RCC 7860 (cell line): Measurements from ENCODE around the gene STEAP1B.
"Not testable (repeated sequence)": the region's sequence is repeated elsewhere in the genome, so short reads cannot be mapped to it uniquely, and the experiment has no call there.

Experiments
- DNase-seq: peaks from one replicate; pipeline ENCODE4 v3.0.0-alpha.2; 2015; ENCODE audit warnings: low spot score
- FAIRE-seq: peaks from 2 replicates; lab custom pipeline; 2012; peaks lifted over from hg19 to GRCh38; lab: Jason Lieb, UNC

The STEAP1B gene

DNA sequence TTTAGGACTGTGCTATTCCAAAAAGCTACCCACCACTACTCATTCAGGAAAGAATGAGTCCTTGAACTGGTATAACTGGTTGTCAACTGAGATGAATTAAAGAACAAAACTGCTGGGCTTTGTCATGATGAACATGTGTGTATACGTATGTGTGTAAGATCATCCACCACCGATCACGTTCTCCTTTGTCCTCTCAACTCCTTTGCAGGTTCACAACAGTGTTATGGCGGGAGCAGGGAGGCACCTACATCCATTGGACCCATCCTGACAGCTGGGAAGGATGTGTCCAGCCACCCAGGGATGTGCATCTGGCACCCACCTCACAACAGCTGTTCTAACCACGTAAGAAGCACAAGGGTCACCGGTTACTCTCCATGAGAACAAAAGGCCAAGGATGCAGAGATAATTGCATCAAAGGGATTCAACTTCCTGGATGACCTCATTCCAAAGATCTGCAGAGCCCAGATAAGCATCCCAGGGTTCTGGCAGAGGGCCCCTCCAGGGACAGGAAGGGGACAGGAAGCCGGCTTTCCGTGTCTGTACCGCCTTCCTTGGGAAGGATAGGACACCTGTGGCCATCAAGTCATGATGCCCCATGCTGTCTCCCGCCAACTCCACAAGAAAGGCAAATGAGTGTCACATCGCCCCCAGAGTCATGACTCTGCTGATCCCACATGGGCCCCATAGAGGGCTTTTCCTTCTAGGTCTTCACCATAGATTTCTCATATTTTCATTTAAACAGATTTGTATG lies 66.1 kb downstream of the STEAP1B start:
- FAIRE-seq: no peak

DNA sequence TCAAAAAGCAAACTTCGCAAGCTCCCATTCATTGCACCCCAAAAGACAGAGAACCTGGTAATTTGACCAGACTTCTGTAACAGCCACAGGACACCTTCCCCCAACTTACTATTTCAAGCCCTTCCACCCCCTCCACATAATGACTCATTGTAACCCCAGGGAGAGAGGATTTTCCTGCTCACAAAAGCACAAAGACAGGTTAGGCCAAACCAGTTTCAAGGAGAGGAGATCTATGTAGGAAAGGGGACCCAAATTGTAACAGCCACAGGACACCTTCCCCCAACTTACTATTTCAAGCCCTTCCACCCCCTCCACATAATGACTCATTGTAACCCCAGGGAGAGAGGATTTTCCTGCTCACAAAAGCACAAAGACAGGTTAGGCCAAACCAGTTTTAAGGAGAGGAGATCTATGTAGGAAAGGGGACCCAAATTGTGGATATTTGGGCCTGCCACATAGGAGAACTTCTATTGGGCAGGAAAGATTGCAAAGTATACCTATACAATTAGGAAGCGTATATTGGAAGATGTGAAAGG lies 66.8 kb downstream of the STEAP1B start:
- not testable (repeated sequence) for DNase-seq, FAIRE-seq

More for the DNA sequence above, 66.1 kb downstream of the STEAP1B start:
- peak; percentile 25 for DNase-seq

DNA sequence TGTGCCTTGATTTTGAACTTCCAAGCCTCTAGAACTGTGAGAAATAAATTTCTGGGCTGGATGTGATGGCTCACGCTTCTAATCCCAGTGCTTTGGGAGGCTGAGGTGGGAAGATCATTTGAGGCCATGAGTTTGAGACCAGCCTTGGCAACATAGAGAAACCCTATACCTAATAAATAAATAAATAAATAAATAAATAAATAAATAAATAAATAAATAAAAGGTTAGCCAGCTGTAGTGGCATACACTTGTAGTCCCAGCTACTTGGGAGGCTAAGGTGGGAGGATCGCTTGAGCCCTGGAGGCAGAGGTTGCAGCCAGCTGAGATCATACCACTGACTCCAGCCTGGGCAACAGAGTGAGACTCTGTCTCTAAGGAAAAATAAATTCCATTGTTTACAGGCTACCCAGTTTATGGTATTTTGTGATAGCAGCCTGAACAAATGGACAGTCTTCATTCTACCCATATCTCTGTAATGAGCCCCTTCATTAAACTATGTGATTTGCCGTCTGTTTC lies 67.7 kb downstream of the STEAP1B start:
- no peak for DNase-seq
- FAIRE-seq: no peak

DNA sequence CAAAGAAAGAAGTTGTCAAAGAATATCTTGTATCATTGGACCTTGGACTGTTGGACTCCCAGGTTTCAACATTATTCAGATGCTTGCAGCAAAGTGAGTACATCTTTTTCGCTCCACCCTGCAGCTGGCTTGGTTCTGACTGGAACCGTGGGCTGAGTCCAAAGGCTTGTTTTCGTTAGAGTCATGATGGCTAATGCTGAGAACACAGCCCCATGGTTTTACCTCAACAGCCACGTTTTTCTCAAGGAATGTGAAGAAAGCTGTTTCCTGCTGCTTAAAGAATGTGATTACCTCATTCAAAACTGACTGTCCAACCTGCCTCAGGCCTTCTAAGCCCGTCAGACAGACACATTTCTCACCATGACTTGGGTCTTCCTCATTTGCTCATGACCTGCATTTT lies 69.5 kb downstream of the STEAP1B start:
- peak; percentile 29 for DNase-seq

DNA sequence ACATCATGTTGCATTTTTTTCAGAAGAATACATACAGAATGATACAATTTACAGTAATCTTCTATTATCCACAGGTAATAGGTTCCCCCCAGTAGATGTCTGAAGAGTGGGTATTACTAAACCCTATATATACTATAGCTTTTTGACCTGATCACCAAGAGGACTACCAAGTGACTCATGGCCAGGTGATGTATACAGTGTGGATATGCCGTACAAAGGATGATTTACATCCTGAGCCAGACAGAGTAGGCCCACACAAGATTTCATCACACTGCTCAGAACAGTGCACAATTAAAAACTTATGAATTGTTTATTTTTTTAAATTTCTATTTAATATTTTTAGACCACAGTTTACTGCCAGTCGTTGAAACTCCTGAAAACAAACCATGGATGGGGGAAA lies 70.6 kb downstream of the STEAP1B start:
- FAIRE-seq (no peak), DNase-seq (no peak)

More for the DNA sequence above, 69.5 kb downstream of the STEAP1B start:
- no peak for FAIRE-seq

DNA sequence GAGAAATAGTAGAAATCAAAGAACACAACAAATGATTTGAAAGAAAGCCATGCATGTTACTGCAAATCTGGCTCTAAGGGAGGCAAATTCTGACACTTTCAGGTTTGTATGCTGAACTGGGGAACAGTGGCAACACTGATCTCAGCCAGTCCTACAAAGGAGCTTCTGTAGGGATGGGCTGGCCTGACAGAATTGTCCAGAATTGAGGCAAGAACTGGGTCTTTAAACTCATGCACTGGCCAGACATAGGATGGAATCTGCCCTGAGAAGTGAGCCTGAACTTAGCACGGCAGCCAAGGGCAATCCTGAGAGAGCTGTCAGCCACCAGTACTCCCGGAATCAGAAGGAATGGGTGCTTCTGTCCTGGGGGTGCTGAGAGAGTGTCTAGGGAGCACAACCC lies 72.1 kb downstream of the STEAP1B start:
- DNase-seq: no peak
- FAIRE-seq: no peak

DNA sequence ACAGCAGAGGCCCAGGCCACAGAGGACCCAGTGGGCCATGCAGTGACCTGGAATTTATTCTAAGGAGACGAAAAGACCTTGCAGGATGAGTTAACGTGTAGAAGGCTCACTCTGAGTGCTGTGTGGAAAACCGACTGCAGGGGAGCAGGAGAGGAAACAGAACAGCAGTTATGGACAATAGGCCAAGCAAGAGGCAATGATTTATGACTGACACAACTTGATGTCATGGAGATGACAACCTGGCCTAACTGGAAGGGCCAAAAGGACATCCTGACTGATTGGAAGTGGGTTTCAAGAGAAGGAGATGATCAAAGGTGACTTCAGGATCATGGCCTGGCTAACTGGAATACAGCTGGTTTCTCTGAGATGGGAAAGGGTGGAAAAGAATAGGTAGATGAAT lies 72.9 kb downstream of the STEAP1B start:
- DNase-seq (no peak), FAIRE-seq (no peak)

DNA sequence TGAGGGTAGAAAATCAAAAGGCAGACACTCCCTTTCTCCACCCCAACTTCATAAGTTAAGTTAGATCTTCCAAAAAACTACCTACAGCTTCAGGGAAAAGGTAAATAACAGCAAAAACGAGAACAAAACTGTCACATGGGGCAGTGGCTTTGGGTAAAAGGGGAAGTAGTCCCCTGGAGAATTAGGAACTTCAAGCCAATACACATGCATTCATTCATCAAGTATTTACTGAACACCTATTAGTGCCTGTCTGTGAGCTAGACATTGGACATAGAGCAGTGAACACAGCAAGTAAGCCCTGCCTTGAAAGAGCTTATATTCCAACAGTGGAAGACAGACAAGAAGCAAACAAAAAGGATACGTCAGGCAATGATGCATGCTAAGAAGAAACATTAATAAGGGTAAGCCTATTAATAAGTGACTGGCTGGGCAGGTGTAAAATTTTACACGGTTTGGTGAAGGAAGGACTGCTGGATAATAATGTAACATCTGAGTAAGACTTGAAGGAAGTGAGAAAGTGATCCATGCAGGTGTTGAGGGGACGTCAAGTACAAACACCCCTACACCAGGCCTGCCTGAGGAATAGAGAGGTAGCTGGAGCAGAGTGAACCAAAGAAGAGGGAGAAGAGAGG lies 73.4 kb downstream of the STEAP1B start:
- DNase-seq (no peak), FAIRE-seq (no peak)

DNA sequence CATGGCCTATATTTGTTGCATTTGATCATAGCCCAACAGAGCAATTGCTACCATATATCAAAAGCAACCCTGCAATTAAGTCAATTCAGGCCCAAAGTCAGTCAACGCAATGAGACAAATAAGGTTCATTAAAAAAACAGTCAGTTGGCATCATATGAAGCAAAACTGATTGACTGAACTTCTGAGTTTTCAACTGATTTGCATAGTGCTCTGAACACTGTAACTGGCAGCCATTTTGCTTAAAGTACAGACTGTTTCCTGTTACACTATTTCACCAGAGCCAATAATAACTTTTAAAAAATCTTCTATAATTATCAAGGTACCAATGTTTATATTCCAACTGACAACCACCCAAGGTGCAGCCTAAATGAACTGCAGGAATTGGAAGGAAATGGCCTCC lies 74.6 kb downstream of the STEAP1B start:
- no peak for DNase-seq
- no peak for FAIRE-seq

DNA sequence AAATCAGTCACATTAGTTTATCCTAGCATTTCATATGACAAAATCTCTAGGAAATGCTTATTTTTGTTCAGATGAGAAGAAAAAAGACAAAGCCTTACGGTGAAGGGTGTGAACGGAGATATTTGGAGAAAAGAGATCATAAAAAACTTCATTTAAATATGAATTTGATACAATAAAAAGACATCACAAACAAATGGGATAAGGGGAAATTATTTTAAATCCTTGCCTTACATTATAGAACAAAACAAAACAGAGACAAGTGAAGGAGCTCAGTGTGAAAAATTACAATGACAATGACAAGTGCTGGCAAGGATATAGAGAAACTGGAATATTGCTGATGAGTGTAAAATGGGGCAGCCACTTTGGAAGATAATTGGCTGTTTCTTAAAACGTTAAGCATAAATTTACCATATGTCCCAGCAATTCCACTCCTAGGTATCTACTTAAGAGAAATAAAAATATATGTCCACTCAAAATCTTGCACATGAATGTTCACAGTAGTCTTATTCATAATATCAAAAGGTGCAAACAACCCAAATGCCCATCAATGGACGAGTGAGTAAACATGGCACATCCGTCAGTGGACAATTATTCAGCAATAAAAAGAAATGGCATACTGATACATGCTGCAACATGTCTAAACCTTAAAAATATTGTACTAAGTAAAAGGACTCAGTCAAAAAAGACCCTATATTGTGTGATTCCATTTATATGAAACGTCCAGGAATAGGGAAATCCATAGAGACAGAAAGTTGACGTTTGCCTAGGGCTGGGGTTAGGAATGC lies 77.0 kb downstream of the STEAP1B start:
- FAIRE-seq: no peak
- no peak for DNase-seq

DNA sequence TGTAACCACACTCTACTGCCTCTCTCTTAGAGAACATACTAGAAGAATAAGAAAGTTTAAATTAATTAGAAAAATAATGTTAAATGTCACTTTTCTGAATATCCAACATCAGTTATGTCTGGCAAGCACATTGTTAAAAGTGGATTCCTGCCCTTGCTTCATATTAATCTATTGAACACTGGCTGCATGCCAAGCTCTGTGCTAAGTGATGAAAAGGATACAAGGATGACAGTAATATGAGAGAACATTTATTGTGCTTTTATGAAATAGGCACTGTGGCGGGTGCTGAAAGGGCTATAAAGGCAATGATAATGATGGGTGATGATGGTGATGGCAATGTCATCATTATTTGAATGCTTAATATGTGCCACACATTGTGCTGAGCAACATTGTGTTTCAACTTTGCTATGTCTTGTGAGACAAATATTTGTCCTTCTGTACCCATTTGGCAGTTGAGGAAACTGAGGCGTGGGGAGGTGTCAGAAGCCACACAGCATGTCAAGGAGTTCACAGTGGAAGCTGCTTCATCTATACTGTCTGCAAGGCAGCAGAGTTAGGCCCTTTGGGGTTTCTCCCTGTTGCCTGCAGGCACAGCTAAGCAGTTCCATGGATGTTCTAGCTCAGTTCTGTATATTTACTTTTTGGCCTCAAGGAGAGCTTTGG lies 78.9 kb downstream of the STEAP1B start:
- DNase-seq (no peak), FAIRE-seq (no peak)

DNA sequence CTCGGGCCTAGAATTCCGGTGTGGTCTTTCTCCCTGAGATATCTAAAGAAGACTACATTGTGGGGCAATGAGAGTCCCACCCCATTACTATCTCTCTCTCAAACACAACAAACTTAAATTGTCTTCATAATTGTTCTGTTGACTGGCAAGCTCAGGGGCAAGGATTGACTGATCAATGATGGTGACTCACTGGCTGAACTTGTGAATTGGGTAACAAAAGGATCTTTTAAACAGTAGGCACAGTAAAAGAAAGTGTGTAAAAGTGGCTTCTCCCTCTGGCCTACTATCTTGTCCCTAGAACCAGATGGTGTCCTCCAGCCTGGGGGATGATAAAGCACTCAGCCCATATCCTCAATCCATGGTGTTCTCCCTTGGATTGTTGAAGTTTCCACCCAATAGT lies 80.0 kb downstream of the STEAP1B start:
- DNase-seq (no peak), FAIRE-seq (no peak)

DNA sequence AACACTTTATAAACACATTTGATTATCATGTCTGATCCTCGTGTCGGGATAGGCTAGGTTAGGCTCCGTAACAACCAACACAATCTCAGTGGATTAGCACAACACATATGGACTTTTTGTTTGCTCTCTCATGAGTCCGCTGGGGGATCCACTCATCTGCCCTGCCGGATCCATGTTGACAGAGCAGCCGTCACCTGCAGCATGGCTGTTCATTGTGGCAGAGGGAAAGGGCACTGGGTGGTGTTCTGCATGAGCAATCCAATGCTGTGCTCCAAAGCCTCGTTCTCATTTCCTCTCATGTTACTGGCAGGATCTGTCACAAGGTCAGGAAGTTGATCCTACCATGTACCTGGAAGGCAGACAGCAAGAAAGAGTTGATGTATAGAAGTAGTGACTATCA lies 80.5 kb downstream of the STEAP1B start:
- no peak for FAIRE-seq
- no peak for DNase-seq

DNA sequence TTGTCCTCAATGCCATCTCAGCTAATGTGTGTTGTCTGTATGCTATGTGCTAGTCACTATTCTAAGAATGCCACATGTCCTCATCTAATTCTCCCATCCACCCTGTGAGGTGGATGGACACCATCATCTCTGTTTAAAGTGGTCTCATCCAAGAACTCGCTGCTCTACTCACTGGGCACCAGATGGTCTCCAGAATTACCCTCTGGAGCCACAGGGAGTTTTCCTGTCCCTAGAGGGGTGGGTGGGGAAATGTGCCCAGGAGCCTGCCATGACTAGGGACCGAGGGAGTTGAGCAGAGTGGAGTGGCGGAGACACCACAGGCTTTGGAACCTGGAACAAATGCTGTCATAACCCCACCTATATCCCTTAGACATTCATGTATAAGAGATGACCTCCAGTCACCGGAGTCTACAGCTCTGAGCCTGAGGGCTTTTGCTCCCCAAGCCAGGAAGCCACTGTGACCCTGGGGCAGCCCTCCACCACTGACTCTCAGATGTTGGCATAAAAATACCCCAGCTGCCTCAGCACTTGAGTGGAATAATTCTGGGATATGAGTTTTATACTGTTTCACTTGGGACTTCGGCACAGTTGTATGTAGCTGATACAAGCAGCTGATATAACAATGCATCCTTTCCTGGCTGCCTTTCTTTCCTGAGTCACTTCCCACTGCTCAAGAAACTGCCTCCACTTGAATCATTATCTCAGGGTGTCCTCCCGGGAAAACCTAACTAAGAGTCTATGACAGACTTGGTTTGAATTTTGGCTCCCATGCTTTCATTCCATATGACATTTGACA lies 81.5 kb downstream of the STEAP1B start:
- DNase-seq (no peak), FAIRE-seq (no peak)

DNA sequence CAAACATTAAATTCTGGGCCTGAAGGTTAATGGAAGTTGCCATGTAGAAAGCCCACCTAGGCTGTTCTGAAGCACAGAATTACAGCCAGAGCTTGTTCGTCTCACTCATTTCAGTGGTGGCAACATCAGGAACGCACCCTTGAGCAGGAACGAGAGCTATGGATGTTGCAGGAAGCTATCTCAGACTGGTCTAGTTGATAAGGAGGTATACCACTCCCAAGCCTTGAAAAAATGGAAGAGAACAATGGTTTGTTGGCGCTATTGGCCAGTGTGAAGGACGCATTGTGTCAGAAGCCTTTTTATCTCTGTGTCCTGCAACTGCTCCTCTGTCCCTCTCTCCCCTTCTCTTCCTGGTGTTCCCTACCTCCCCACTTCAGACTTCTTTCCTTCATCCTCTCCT lies 82.1 kb downstream of the STEAP1B start:
- FAIRE-seq (no peak), DNase-seq (no peak)

DNA sequence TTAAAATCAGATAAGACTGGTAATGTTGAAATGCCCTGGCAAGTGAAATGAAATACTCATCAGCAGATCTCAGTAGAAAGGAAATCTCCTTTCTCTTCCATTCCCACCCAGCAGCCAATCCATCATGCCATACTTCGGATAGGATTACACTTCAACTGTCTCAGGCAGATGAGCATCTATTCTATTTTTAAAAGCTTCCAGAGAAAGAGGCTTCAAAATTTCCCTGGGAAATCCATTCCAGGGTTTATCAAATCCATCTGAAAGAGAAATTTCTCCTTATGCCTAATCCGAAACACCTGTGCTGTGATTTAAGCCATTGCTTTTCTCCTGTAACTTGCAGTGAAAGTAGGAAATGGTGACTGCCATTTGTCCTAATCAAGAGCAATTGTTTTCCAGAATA lies 82.6 kb downstream of the STEAP1B start:
- no peak for DNase-seq
- no peak for FAIRE-seq

DNA sequence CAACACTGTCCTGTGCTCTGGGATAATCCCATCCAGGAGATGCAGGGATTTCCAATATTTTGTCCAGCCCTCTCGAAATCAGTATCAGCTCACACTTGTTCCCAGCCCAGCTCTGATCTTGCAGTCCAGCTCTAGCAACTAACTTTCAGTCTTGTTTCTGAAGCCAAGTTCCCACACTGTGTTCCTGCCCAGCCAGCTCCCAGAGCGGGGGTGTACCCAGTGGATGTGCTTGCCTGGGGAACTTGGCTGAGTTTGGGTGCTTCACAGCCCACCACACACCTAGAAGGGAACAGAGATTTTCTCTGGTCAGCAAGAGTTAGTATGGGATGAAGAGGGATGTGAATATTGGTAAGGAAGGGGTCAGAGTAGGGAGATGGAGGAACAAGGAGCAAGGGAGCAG lies 85.6 kb downstream of the STEAP1B start:
- FAIRE-seq: no peak
- no peak for DNase-seq

DNA sequence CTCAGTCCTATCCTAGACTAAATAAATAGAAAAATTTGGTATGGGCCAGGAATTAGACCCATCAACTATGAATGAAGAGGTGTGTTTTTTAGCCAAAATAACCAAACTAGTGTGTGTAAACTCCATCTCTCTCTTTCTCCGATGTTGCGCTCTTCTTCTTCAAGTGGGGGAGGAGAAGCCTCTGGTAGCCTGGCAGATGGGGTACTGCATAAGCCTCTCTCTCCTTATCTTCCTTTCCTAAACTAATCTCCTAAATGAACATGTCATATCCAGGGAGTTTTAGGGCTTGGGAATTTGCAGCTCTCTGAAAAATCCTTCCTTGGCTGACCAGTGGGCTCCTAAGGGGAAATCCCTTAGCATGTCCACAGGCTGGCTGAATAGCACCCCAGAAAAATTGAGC lies 86.8 kb downstream of the STEAP1B start:
- FAIRE-seq: no peak

DNA sequence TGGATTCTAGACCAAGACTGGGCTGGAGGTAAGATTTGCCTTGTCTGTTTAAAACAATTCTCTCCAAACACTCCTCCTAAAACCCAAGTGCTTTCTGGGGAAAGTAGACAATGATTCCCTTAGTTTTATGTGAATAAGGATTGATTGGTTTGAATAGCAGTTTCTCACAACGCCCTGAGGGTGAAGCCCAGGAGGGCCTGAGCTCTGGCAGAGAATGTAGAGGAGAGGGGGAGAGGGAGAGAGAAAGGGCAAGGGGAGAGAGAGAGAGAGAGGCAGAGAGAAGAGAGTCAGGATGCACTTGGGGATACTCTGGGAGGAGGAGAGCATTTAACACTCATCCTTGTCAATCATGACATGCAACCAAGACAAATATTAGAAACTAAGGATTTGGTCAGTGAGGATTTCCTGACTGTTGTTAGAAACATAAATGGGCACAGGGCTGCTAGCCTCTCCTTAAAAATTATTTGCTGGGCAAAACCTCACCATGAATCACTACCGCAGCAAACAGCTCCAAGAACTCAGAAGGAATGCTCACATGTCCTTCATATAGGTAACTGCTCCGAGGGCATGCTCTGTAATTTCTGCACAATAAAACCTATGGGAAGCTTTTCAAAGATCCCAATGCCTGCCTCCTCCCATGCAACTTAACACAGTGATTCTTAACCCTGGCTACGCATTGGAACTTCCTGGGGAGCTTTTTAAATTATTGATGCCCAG lies 87.9 kb downstream of the STEAP1B start:
- FAIRE-seq: no peak
- no peak for DNase-seq

More for the DNA sequence above, 86.8 kb downstream of the STEAP1B start:
- DNase-seq: no peak
